SU-DHL-6 (cell line): ENCODE measurements around the gene LRGUK.

Experiments used
- EZH2phosphoT487 ChIP-seq: fragments of 200-600 bp; sonication (generic), shearing (Covaris generic); conservative IDR thresholded peaks from 2 replicates; pipeline ENCODE4 v1.6.1; 2018; ENCODE audit warnings: mild to moderate bottlenecking, antibody characterized with exemption, low read length, moderate library complexity, mixed read lengths
- TF ChIP-seq, protein P1 (sequence below): fragments of 200-600 bp; sonication (generic); IDR thresholded peaks from one replicate; pipeline ENCODE4 v1.5.1; 2017; ENCODE audit warnings: antibody characterized with exemption, mild to moderate bottlenecking, low read length, moderate library complexity; ENCODE audit not compliant: insufficient read depth, poor library complexity, severe bottlenecking

DNA sequence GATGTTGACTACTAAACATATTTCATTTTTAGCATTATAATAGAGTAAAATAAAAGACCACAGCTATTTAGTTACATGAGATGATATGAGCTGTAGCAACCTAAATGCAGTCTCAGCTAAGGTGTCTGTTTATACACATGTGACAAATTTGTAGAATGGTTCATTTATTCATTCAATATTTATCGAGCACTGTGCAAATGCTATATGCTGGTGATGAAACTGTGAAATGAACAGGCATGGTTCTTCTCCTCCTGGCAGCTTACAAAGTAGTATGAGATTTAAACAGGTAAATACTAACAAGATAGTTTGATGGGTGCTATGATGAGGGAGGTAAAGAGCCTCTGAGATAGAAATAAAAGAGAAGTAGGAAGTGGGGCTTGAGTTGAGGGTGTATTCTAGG is 60.8 kb downstream of the LRGUK start:
- TF ChIP-seq, protein P1, sequence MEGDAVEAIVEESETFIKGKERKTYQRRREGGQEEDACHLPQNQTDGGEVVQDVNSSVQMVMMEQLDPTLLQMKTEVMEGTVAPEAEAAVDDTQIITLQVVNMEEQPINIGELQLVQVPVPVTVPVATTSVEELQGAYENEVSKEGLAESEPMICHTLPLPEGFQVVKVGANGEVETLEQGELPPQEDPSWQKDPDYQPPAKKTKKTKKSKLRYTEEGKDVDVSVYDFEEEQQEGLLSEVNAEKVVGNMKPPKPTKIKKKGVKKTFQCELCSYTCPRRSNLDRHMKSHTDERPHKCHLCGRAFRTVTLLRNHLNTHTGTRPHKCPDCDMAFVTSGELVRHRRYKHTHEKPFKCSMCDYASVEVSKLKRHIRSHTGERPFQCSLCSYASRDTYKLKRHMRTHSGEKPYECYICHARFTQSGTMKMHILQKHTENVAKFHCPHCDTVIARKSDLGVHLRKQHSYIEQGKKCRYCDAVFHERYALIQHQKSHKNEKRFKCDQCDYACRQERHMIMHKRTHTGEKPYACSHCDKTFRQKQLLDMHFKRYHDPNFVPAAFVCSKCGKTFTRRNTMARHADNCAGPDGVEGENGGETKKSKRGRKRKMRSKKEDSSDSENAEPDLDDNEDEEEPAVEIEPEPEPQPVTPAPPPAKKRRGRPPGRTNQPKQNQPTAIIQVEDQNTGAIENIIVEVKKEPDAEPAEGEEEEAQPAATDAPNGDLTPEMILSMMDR, result no peak
- TF ChIP-seq EZH2phosphoT487, result no peak
